Loucy (cell line): ENCODE results near the gene ARHGAP25.

Experiments used
- EZH2phosphoT487 ChIP-seq: fragments of 200-600 bp; IDR thresholded peaks from 2 replicates; pipeline ENCODE4 v1.6.1; 2018; ENCODE audit warnings: antibody characterized with exemption, mild to moderate bottlenecking, moderate library complexity, borderline replicate concordance
- TF ChIP-seq, protein P1 (sequence below): fragments of 200-600 bp; sonication (generic); conservative IDR thresholded peaks from 2 replicates; pipeline ENCODE4 v1.5.1; 2014; ENCODE audit warnings: mild to moderate bottlenecking, antibody characterized with exemption, low read length

DNA sequence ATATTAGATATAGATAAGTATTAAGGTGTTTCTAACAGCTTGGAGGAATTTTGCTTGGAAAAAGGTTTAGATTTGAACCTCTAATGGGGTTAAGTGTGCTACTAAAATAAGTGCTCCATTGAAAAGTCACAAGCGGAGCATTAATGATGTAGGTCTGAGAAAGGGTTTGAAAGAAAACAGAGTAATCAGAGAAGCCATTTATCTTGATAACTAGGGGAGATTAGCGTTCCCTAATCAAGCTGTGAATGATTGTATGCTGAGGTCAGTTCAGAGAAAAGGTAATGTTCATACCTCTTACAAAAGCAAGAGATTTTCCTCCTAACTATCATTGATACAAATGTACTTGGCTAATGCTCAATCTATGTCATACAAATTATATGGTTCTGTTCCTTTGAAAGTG, 1.5 kb downstream of the ARHGAP25 start:
- TF ChIP-seq, protein P1, sequence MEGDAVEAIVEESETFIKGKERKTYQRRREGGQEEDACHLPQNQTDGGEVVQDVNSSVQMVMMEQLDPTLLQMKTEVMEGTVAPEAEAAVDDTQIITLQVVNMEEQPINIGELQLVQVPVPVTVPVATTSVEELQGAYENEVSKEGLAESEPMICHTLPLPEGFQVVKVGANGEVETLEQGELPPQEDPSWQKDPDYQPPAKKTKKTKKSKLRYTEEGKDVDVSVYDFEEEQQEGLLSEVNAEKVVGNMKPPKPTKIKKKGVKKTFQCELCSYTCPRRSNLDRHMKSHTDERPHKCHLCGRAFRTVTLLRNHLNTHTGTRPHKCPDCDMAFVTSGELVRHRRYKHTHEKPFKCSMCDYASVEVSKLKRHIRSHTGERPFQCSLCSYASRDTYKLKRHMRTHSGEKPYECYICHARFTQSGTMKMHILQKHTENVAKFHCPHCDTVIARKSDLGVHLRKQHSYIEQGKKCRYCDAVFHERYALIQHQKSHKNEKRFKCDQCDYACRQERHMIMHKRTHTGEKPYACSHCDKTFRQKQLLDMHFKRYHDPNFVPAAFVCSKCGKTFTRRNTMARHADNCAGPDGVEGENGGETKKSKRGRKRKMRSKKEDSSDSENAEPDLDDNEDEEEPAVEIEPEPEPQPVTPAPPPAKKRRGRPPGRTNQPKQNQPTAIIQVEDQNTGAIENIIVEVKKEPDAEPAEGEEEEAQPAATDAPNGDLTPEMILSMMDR: no peak
- no peak for TF ChIP-seq EZH2phosphoT487
